Measurements from ENCODE around the gene ABCC4. TPM values are rescaled to one million over a fixed set of nuclear protein-coding genes. Genes with fewer than 3 reads are reported as not detected.

ABCC4 gene
- total and polyA plus RNA-seq, 2 experiments from 2014 or later, result 4.3 to 12.2 TPM

DNA sequence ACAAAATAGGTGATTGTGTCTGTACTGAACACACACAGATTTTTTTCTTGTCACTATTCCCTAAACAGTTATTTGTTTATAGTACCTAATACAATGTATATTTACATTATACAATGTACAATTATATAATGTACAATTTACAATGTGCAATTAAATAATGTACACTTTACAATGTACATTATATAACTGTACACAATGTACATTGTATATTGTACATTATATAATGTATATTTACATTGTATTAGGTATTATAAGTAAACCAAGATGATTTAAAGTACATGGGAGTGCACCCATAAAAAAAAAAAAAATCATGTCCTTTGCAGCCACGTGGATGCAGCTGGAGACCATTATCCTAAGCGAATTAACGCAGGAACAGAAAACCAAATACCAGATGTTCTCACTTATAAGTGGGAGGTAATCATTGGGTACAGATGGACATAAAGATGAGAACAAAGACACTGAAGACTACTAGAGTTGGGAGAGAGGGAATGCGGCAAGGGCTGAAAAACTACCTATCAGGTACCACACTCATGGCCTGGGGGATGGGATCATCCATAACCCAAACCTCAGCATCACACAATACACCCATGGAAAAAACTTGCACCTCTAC is 68.1 kb downstream of the ABCC4 start (continued):
- TF ChIP-seq POLR2AphosphoS5 (IDR thresholded peaks at IDR 0.05; ENCODE audit: low read depth), result no peak
- TF ChIP-seq ZNF114 (CRISPR knock-in tag; IDR thresholded peaks at IDR 0.05), result no peak
- TF ChIP-seq EZH2 (IDR thresholded peaks at IDR 0.05; ENCODE audit: low read depth, unreplicated experiment), result no peak
- no peak for TF ChIP-seq JUNB (IDR thresholded peaks at IDR 0.05; ENCODE audit: unreplicated experiment)

DNA sequence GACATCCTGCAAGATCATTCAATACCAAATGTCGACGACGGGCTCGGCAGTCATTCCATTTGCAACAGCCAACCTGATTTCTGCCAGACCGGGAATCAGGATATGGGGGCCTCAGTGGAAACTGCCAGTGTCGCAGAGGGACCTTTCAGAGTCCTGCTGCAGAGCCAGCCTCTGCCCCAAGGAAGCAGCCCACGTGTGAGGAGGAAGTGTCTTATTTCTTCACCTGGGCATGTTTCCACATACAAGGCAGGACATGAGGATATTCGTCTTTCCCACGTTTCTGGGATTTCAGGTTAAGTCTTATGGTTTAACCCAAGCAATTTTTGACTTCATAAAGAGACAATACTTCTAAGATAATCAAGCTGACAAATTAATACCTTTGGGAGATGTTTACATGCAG is 69.9 kb downstream of the ABCC4 start:
- Histone ChIP-seq H2AFZ (no peak overlapping the region), H3K27ac (ENCODE audit: low read depth) (no peak overlapping the region), H4K20me1 (replicated peaks; ENCODE audit: insufficient read depth) (no peaks in the 10 kb centered on the region; the same call in 1 of the 2 replicates), H3K4me2 (no peak overlapping the region), H3K36me3 (ENCODE audit: insufficient read depth) (no peaks in the 10 kb centered on the region), H3K9me2 (ENCODE audit: insufficient read depth) (no peaks in the 10 kb centered on the region), H3F3A (replicated peaks; ENCODE audit: low read depth) (no peaks in the 10 kb centered on the region), H3K79me2 (replicated peaks; ENCODE audit: insufficient read depth) (no peaks in the 10 kb centered on the region), H3K4me3 (no peak overlapping the region), H3K27me3 (ENCODE audit: insufficient read depth) (no peaks in the 10 kb centered on the region), H3K4me1 (ENCODE audit: insufficient read depth) (0 out of 2 replicates have a peak, but pooled peaks cover 4% of the 10 kb centered on the region)
- H3K4me1 Mint-ChIP-seq, result peaks cover 5% of the 10 kb centered on the region
- H3K27me3 Mint-ChIP-seq (ENCODE audit: insufficient read depth, low read depth, poor library complexity), result no peaks in the 10 kb centered on the region
- no peaks in the 10 kb centered on the region for H3K36me3 Mint-ChIP-seq (ENCODE audit: low read depth)
- H3K9me3 Mint-ChIP-seq, result no peaks in the 10 kb centered on the region
- DNase-seq (ENCODE audit: low spot score), result no peak
- H3K27ac Mint-ChIP-seq, result no peak overlapping the region; the same call in 1 of the 2 replicates
- ATAC-seq, result no peak
- no peak overlapping the region for H3K4me3 Mint-ChIP-seq
- TF ChIP-seq ZNF114 (CRISPR knock-in tag; IDR thresholded peaks at IDR 0.05) (no peak), STAT1 (IDR thresholded peaks at IDR 0.05; ENCODE audit: unreplicated experiment) (no peak), ZNF331 (CRISPR knock-in tag; IDR thresholded peaks at IDR 0.05; ENCODE audit: low read depth) (no peak), EZH2phosphoT487 (IDR thresholded peaks at IDR 0.05; ENCODE audit: unreplicated experiment) (no peak), POLR2AphosphoS5 (IDR thresholded peaks at IDR 0.05; ENCODE audit: low read depth) (no peak), NANOG (IDR thresholded peaks at IDR 0.05; ENCODE audit: borderline replicate concordance) (no peak), EZH2 (IDR thresholded peaks at IDR 0.05; ENCODE audit: low read depth, unreplicated experiment) (no peak)
- TF ChIP-seq, protein P1, sequence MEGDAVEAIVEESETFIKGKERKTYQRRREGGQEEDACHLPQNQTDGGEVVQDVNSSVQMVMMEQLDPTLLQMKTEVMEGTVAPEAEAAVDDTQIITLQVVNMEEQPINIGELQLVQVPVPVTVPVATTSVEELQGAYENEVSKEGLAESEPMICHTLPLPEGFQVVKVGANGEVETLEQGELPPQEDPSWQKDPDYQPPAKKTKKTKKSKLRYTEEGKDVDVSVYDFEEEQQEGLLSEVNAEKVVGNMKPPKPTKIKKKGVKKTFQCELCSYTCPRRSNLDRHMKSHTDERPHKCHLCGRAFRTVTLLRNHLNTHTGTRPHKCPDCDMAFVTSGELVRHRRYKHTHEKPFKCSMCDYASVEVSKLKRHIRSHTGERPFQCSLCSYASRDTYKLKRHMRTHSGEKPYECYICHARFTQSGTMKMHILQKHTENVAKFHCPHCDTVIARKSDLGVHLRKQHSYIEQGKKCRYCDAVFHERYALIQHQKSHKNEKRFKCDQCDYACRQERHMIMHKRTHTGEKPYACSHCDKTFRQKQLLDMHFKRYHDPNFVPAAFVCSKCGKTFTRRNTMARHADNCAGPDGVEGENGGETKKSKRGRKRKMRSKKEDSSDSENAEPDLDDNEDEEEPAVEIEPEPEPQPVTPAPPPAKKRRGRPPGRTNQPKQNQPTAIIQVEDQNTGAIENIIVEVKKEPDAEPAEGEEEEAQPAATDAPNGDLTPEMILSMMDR (conservative IDR thresholded peaks at IDR 0.05; ENCODE audit: low read depth in 2 of 2), result no peak
- TF ChIP-seq, protein P2, sequence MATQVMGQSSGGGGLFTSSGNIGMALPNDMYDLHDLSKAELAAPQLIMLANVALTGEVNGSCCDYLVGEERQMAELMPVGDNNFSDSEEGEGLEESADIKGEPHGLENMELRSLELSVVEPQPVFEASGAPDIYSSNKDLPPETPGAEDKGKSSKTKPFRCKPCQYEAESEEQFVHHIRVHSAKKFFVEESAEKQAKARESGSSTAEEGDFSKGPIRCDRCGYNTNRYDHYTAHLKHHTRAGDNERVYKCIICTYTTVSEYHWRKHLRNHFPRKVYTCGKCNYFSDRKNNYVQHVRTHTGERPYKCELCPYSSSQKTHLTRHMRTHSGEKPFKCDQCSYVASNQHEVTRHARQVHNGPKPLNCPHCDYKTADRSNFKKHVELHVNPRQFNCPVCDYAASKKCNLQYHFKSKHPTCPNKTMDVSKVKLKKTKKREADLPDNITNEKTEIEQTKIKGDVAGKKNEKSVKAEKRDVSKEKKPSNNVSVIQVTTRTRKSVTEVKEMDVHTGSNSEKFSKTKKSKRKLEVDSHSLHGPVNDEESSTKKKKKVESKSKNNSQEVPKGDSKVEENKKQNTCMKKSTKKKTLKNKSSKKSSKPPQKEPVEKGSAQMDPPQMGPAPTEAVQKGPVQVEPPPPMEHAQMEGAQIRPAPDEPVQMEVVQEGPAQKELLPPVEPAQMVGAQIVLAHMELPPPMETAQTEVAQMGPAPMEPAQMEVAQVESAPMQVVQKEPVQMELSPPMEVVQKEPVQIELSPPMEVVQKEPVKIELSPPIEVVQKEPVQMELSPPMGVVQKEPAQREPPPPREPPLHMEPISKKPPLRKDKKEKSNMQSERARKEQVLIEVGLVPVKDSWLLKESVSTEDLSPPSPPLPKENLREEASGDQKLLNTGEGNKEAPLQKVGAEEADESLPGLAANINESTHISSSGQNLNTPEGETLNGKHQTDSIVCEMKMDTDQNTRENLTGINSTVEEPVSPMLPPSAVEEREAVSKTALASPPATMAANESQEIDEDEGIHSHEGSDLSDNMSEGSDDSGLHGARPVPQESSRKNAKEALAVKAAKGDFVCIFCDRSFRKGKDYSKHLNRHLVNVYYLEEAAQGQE (IDR thresholded peaks at IDR 0.05; ENCODE audit: unreplicated experiment), result no peak
- TF ChIP-seq, protein P3, sequence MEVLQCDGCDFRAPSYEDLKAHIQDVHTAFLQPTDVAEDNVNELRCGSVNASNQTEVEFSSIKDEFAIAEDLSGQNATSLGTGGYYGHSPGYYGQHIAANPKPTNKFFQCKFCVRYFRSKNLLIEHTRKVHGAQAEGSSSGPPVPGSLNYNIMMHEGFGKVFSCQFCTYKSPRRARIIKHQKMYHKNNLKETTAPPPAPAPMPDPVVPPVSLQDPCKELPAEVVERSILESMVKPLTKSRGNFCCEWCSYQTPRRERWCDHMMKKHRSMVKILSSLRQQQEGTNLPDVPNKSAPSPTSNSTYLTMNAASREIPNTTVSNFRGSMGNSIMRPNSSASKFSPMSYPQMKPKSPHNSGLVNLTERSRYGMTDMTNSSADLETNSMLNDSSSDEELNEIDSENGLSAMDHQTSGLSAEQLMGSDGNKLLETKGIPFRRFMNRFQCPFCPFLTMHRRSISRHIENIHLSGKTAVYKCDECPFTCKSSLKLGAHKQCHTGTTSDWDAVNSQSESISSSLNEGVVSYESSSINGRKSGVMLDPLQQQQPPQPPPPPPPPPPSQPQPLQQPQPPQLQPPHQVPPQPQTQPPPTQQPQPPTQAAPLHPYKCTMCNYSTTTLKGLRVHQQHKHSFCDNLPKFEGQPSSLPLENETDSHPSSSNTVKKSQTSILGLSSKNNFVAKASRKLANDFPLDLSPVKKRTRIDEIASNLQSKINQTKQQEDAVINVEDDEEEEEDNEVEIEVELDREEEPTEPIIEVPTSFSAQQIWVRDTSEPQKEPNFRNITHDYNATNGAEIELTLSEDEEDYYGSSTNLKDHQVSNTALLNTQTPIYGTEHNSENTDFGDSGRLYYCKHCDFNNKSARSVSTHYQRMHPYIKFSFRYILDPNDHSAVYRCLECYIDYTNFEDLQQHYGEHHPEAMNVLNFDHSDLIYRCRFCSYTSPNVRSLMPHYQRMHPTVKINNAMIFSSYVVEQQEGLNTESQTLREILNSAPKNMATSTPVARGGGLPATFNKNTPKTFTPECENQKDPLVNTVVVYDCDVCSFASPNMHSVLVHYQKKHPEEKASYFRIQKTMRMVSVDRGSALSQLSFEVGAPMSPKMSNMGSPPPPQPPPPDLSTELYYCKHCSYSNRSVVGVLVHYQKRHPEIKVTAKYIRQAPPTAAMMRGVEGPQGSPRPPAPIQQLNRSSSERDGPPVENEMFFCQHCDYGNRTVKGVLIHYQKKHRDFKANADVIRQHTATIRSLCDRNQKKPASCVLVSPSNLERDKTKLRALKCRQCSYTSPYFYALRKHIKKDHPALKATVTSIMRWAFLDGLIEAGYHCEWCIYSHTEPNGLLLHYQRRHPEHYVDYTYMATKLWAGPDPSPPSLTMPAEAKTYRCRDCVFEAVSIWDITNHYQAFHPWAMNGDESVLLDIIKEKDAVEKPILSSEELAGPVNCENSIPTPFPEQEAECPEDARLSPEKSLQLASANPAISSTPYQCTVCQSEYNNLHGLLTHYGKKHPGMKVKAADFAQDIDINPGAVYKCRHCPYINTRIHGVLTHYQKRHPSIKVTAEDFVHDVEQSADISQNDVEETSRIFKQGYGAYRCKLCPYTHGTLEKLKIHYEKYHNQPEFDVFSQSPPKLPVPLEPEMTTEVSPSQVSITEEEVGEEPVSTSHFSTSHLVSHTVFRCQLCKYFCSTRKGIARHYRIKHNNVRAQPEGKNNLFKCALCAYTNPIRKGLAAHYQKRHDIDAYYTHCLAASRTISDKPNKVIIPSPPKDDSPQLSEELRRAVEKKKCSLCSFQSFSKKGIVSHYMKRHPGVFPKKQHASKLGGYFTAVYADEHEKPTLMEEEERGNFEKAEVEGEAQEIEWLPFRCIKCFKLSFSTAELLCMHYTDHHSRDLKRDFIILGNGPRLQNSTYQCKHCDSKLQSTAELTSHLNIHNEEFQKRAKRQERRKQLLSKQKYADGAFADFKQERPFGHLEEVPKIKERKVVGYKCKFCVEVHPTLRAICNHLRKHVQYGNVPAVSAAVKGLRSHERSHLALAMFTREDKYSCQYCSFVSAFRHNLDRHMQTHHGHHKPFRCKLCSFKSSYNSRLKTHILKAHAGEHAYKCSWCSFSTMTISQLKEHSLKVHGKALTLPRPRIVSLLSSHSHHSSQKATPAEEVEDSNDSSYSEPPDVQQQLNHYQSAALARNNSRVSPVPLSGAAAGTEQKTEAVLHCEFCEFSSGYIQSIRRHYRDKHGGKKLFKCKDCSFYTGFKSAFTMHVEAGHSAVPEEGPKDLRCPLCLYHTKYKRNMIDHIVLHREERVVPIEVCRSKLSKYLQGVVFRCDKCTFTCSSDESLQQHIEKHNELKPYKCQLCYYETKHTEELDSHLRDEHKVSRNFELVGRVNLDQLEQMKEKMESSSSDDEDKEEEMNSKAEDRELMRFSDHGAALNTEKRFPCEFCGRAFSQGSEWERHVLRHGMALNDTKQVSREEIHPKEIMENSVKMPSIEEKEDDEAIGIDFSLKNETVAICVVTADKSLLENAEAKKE (CRISPR knock-in tag; IDR thresholded peaks at IDR 0.05), result no peak
- TF ChIP-seq, protein P4, sequence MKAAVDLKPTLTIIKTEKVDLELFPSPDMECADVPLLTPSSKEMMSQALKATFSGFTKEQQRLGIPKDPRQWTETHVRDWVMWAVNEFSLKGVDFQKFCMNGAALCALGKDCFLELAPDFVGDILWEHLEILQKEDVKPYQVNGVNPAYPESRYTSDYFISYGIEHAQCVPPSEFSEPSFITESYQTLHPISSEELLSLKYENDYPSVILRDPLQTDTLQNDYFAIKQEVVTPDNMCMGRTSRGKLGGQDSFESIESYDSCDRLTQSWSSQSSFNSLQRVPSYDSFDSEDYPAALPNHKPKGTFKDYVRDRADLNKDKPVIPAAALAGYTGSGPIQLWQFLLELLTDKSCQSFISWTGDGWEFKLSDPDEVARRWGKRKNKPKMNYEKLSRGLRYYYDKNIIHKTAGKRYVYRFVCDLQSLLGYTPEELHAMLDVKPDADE (IDR thresholded peaks at IDR 0.05), result no peak
